ENCODE results near the gene FES.

GRCh38 chr15:90855139-90855538 lies 29.2 kb upstream of the FES start:
- no peak for TF ChIP-seq ELF4 (CRISPR knock-in tag; IDR thresholded peaks at IDR 0.05; ENCODE audit: borderline replicate concordance)
- TF ChIP-seq, protein P1, sequence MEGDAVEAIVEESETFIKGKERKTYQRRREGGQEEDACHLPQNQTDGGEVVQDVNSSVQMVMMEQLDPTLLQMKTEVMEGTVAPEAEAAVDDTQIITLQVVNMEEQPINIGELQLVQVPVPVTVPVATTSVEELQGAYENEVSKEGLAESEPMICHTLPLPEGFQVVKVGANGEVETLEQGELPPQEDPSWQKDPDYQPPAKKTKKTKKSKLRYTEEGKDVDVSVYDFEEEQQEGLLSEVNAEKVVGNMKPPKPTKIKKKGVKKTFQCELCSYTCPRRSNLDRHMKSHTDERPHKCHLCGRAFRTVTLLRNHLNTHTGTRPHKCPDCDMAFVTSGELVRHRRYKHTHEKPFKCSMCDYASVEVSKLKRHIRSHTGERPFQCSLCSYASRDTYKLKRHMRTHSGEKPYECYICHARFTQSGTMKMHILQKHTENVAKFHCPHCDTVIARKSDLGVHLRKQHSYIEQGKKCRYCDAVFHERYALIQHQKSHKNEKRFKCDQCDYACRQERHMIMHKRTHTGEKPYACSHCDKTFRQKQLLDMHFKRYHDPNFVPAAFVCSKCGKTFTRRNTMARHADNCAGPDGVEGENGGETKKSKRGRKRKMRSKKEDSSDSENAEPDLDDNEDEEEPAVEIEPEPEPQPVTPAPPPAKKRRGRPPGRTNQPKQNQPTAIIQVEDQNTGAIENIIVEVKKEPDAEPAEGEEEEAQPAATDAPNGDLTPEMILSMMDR (CRISPR knock-in tag; IDR thresholded peaks at IDR 0.05), result no peak
- TF ChIP-seq KDM1A (CRISPR knock-in tag; IDR thresholded peaks at IDR 0.05), result 0 out of 2 replicates have a peak, but pooled peaks have one; percentile 10
- TF ChIP-seq SRSF4 (IDR thresholded peaks at IDR 0.05; ENCODE audit: low read depth, low read length, poor library complexity, severe bottlenecking), result no peak
- TF ChIP-seq BRD4 (CRISPR knock-in tag; IDR thresholded peaks at IDR 0.05), result no peak
- TF ChIP-seq FOXK2 (IDR thresholded peaks at IDR 0.05), result no peak
- no peak for TF ChIP-seq CBX1 (IDR thresholded peaks at IDR 0.05; ENCODE audit: low read depth)
- TF ChIP-seq POLR2A (IDR thresholded peaks at IDR 0.05; ENCODE audit: insufficient read depth in 1 of 2, low read depth in 2 of 2, low read length in 2 of 2), result no peak
- TF ChIP-seq SP1 (IDR thresholded peaks at IDR 0.05), result no peak
- no peak for TF ChIP-seq SP1 (CRISPR knock-in tag; IDR thresholded peaks at IDR 0.05)
- TF ChIP-seq ZNF547 (CRISPR knock-in tag; IDR thresholded peaks at IDR 0.05), result no peak
- TF ChIP-seq MAZ (IDR thresholded peaks at IDR 0.05; ENCODE audit: borderline replicate concordance, low read depth, low read length), result no peak
- no peak for TF ChIP-seq MAZ (CRISPR knock-in tag; IDR thresholded peaks at IDR 0.05; ENCODE audit: low read depth)
- TF ChIP-seq KLF16 (CRISPR knock-in tag; IDR thresholded peaks at IDR 0.05), result no peak

Measured in HepG2 (cell line).